Neural progenitor cell (in vitro differentiated cells): Measurements from ENCODE around the gene UPP2.

Source experiments
- EZH2 ChIP-seq: fragments of 200-600 bp; sonication (generic); IDR thresholded peaks from 2 replicates; pipeline ENCODE4 v1.6.1; 2017; ENCODE audit warnings: antibody characterized with exemption, mild to moderate bottlenecking, moderate library complexity
- TF ChIP-seq, protein P1 (sequence below): fragments of 200-600 bp; sonication (generic); IDR thresholded peaks from 2 replicates; pipeline ENCODE4 v1.5.1; 2017; ENCODE audit warnings: antibody characterized with exemption, mild to moderate bottlenecking

DNA sequence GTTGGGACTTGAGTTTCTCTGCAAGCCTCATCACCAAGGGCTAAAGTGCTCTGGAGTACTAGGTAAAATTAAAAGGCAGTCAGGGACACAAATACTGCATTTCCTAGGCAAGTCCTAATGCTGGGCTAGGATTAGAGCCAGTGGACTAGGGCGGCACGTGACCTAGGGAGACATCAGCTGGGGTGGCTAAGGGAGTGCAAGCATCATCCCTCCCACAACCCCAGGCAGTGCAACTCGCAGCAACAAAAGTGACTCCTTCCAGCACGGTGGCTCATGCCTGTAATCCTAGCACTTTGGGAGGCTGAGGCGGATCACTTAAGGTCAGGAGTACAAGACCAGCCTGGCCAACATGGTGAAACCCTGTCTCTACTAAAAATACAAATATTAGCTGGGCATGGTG, 30.7 kb upstream of the UPP2 start:
- TF ChIP-seq, protein P1, sequence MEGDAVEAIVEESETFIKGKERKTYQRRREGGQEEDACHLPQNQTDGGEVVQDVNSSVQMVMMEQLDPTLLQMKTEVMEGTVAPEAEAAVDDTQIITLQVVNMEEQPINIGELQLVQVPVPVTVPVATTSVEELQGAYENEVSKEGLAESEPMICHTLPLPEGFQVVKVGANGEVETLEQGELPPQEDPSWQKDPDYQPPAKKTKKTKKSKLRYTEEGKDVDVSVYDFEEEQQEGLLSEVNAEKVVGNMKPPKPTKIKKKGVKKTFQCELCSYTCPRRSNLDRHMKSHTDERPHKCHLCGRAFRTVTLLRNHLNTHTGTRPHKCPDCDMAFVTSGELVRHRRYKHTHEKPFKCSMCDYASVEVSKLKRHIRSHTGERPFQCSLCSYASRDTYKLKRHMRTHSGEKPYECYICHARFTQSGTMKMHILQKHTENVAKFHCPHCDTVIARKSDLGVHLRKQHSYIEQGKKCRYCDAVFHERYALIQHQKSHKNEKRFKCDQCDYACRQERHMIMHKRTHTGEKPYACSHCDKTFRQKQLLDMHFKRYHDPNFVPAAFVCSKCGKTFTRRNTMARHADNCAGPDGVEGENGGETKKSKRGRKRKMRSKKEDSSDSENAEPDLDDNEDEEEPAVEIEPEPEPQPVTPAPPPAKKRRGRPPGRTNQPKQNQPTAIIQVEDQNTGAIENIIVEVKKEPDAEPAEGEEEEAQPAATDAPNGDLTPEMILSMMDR: no peak
- TF ChIP-seq EZH2: no peak
